GM12891 (cell line): Measurements from ENCODE around the gene SLC26A8.

Source experiments
- POLR2A ChIP-seq: IDR thresholded peaks from 2 replicates; pipeline ENCODE4 v1.6.1; 2011; ENCODE audit warnings: low read depth, low read length, control low read depth
- POLR2AphosphoS5 ChIP-seq: IDR thresholded peaks from 2 replicates; pipeline ENCODE4 v1.6.1; 2011; ENCODE audit warnings: low read depth, low read length, control low read depth

DNA sequence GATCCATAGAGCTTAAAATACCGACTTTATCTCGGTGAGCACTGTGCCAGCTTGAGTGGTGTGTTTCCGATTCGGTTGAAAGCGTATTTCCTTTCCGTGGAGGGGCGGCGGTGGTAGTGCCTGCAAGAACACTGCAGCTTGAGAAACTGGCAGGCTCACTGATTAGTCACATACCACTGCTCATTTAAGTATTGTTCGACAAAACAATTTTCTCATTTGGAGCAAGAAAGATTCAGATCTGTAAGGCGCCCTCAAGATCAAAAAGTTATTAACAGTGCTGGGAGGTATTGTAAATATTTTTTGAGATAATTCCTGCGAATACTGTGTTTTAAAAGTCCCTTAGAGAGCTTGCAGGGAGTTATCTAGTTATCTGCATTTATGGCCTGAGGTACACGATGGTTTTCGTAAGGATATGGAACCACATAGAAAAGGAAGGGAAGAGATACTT, 4.5 kb upstream of the SLC26A8 start:
- TF ChIP-seq POLR2A (no peak), POLR2AphosphoS5 (no peak)
